ENCODE results near the gene EPHB3. TPM values are rescaled to one million over a fixed set of nuclear protein-coding genes. Genes with fewer than 3 reads are reported as not detected.
"Not testable (repeated sequence)": the region's sequence is repeated elsewhere in the genome, so short reads cannot be mapped to it uniquely, and the experiment has no call there.

The EPHB3 gene
- total and polyA plus RNA-seq, 2 of the 4 experiments (the other 2 are of a cell fraction), result 0.72 to 2.9 TPM

DNA sequence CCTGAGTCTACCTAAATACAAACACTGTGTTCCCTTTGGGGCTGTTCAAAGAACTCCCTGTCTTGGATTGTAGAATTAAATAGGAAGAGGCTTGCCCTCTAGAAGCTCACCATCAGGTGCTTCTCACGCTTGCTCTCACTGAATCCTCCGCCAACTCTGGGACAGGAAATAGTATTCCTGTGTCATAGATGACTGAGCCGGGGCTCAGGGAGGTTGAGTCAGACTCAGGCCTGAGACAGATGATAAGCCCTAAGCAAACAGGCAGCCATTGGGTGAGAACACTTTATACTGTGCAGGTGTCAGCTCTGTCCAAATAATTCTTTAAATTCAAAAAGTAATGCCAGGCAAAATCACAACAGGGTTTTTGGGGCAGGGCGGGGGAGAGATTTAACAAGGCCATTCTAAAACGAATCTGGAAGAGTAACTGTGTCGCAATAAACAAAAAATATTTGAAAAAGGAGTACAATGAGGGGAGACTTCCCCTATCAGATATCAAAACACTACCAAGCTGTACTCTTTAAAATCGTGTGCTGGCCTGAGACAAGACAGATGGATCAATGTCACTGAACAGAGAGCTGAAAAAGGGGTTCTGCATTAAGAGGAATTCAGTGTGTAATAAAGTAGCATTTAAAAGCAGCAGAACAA is 59.0 kb downstream of the EPHB3 start:
- Histone ChIP-seq H3K79me1 (ENCODE audit: low read depth in 1 of 2, low read length in 2 of 2) (no peaks in the 10 kb centered on the region), H3K14ac (replicated peaks; ENCODE audit: low read depth, low read length) (no peak overlapping the region), H3K4ac (ENCODE audit: low read depth, low read length) (no peak overlapping the region), H4K8ac (ENCODE audit: low read depth in 2 of 2, low read length in 2 of 2) (no peak overlapping the region), H4K20me1 (ENCODE audit: insufficient read depth, low read length) (no peaks in the 10 kb centered on the region), H3K4me3 (ENCODE audit: insufficient read depth, low read depth, low read length) (no peak overlapping the region), H2BK120ac (ENCODE audit: low read depth, low read length) (no peak overlapping the region), H4K91ac (ENCODE audit: insufficient read depth, low read depth, low read length) (no peak overlapping the region), H3K27ac (ENCODE audit: insufficient read depth, low read length) (no peak overlapping the region), H3K9ac (ENCODE audit: low read depth, low read length) (no peak overlapping the region), H3K4me2 (ENCODE audit: low read depth, low read length) (no peak overlapping the region), H3K27me3 (ENCODE audit: control insufficient read depth, insufficient read depth, low read length) (peaks cover 31% of the 10 kb centered on the region), H3K18ac (ENCODE audit: low read depth, low read length) (no peak overlapping the region), H2AK5ac (ENCODE audit: low read depth, low read length) (no peak overlapping the region), H3K23ac (ENCODE audit: low read depth, low read length) (no peak overlapping the region), H3K56ac (ENCODE audit: extremely low read depth, insufficient read depth, low read length) (no peak overlapping the region), H3K4me1 (ENCODE audit: control insufficient read depth, insufficient read depth, low read length) (peaks cover 4% of the 10 kb centered on the region; the same call in 1 of the 2 replicates), H2BK20ac (ENCODE audit: low read depth, low read length) (no peak overlapping the region), H2BK5ac (ENCODE audit: low read depth, low read length, poor library complexity, severe bottlenecking) (no peak overlapping the region), H3K36me3 (ENCODE audit: control insufficient read depth, insufficient read depth, low read length) (no peaks in the 10 kb centered on the region), H2AFZ (replicated peaks; ENCODE audit: low read length, poor library complexity) (no peak overlapping the region), H4K5ac (ENCODE audit: low read depth, low read length) (no peak overlapping the region), H2AK9ac (replicated peaks; ENCODE audit: low read depth, low read length, poor library complexity) (no peak overlapping the region), H3K9me1 (ENCODE audit: insufficient read depth, low read length) (no peaks in the 10 kb centered on the region), H2BK15ac (ENCODE audit: low read depth, low read length) (no peak overlapping the region), H3K9me3 (ENCODE audit: control insufficient read depth, insufficient read depth, low read length) (peaks cover 2% of the 10 kb centered on the region; the same call in 1 of the 2 replicates)
- ChIA-PET CTCF (interaction anchor here (0.6 to 1.1 kb wide), 2 partner anchors 16 to 56 kb away, joined by 3 read pairs; no protein-coding TSS in a partner anchor), POLR2A (ENCODE audit: unreplicated experiment) (interaction anchor here (1.0 kb wide), 1 partner anchor 10 kb away, joined by 3 read pairs; no protein-coding TSS in a partner anchor)
- dilution Hi-C loops (cut with HindIII; ENCODE audit: low sequenced_read_pairs, unreplicated experiment) (no loop called here), in situ Hi-C loops (cut with MboI; ENCODE audit: low sequenced_read_pairs) (no loop called here), intact Hi-C loops (cut with micrococcal nuclease) (no loop called here)
- WGBS, 2 experiments (ENCODE audit: extremely low coverage in 2 of 2, insufficient read length in 1 of 2), result 60% methylated on average over 1 of the region's 7 CpGs; no CpG with 5 or more reads in 1 of the 2 experiments
- no TSS peak for BruUV-seq (replicated peaks)
- ATAC-seq (ENCODE audit: low read depth) (peak; percentile 66), DNase-seq (peak; percentile 67)
- TF ChIP-seq CEBPB (IDR thresholded peaks at IDR 0.05; ENCODE audit: low read depth, low read length), result peak; percentile 84
- TF ChIP-seq, protein P1, sequence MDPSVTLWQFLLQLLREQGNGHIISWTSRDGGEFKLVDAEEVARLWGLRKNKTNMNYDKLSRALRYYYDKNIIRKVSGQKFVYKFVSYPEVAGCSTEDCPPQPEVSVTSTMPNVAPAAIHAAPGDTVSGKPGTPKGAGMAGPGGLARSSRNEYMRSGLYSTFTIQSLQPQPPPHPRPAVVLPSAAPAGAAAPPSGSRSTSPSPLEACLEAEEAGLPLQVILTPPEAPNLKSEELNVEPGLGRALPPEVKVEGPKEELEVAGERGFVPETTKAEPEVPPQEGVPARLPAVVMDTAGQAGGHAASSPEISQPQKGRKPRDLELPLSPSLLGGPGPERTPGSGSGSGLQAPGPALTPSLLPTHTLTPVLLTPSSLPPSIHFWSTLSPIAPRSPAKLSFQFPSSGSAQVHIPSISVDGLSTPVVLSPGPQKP (IDR thresholded peaks at IDR 0.05; ENCODE audit: borderline replicate concordance, low read depth, low read length), result no peak

DNA sequence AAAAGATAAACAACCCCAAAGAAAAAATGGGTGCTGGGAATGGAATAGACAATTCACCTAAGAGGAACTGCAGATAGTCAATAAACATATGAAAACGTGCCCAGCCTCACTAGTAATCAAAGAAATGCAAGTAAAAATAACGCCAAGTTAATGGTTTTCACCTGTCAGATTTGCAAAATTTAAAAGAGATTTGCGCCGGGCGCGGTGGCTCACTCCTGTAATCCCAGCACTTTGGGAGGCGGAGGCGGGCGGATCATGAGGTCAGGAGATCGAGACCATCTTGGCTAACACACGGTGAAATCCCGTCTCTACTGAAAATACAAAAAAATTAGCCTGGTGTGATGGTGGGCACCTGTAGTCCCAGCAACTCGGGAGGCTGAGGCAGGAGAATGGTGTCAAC is 60.6 kb downstream of the EPHB3 start:
- BruUV-seq (replicated peaks); H3K4me1 ChIP-seq (ENCODE audit: control insufficient read depth, insufficient read depth, low read length); H3K9me1 ChIP-seq (ENCODE audit: insufficient read depth, low read length); H2AFZ ChIP-seq (replicated peaks; ENCODE audit: low read length, poor library complexity); H3K56ac ChIP-seq (ENCODE audit: extremely low read depth, insufficient read depth, low read length); H2BK5ac ChIP-seq (ENCODE audit: low read depth, low read length, poor library complexity, severe bottlenecking); H3K79me1 ChIP-seq (ENCODE audit: low read depth in 1 of 2, low read length in 2 of 2); H3K9ac ChIP-seq (ENCODE audit: low read depth, low read length); H3K4ac ChIP-seq (ENCODE audit: low read depth, low read length); H2AK5ac ChIP-seq (ENCODE audit: low read depth, low read length); H3K27ac ChIP-seq (ENCODE audit: insufficient read depth, low read length); H4K5ac ChIP-seq (ENCODE audit: low read depth, low read length); CTCF ChIA-PET; POLR2A ChIA-PET (ENCODE audit: unreplicated experiment); H3K9me3 ChIP-seq (ENCODE audit: control insufficient read depth, insufficient read depth, low read length); H3K4me2 ChIP-seq (ENCODE audit: low read depth, low read length); H3K14ac ChIP-seq (replicated peaks; ENCODE audit: low read depth, low read length); H2BK120ac ChIP-seq (ENCODE audit: low read depth, low read length); H3K36me3 ChIP-seq (ENCODE audit: control insufficient read depth, insufficient read depth, low read length); H2AK9ac ChIP-seq (replicated peaks; ENCODE audit: low read depth, low read length, poor library complexity); H3K23ac ChIP-seq (ENCODE audit: low read depth, low read length); intact Hi-C loops (cut with micrococcal nuclease); in situ Hi-C loops (cut with MboI; ENCODE audit: low sequenced_read_pairs); ATAC-seq (ENCODE audit: low read depth); H4K91ac ChIP-seq (ENCODE audit: insufficient read depth, low read depth, low read length); dilution Hi-C loops (cut with HindIII; ENCODE audit: low sequenced_read_pairs, unreplicated experiment); DNase-seq; H4K20me1 ChIP-seq (ENCODE audit: insufficient read depth, low read length); H3K4me3 ChIP-seq (ENCODE audit: insufficient read depth, low read depth, low read length); H3K18ac ChIP-seq (ENCODE audit: low read depth, low read length); H4K8ac ChIP-seq (ENCODE audit: low read depth in 2 of 2, low read length in 2 of 2); H2BK15ac ChIP-seq (ENCODE audit: low read depth, low read length); H2BK20ac ChIP-seq (ENCODE audit: low read depth, low read length): not testable (repeated sequence)
- WGBS, 2 experiments (ENCODE audit: extremely low coverage in 2 of 2, insufficient read length in 1 of 2), result 20% methylated on average over 1 of the region's 13 CpGs; no CpG with 5 or more reads in 1 of the 2 experiments
- H3K27me3 ChIP-seq (ENCODE audit: control insufficient read depth, insufficient read depth, low read length), result peaks cover 29% of the 10 kb centered on the region
